ENCODE data around the gene GPR68.

- no peak for TF ChIP-seq EP300 (conservative IDR thresholded peaks at IDR 0.05; ENCODE audit: poor library complexity, severe bottlenecking)
- no peak for TF ChIP-seq CTCF (IDR thresholded peaks at IDR 0.05; ENCODE audit: poor library complexity, severe bottlenecking)
- no peak for TF ChIP-seq EZH2 (IDR thresholded peaks at IDR 0.05; ENCODE audit: borderline replicate concordance, insufficient read depth, low read length, poor library complexity, severe bottlenecking)
- no peak for TF ChIP-seq POLR2AphosphoS5 (IDR thresholded peaks at IDR 0.05)
- no peak for TF ChIP-seq REST (IDR thresholded peaks at IDR 0.05; ENCODE audit: borderline replicate concordance)
Measured at GRCh38 chr14:91255026-91255695, 10.7 kb upstream of the GPR68 start.

Data from neural cell (in vitro differentiated cells).